ENCODE measurements around the gene KLHL6. TPM values are rescaled to one million over a fixed set of nuclear protein-coding genes. Genes with fewer than 3 reads are reported as not detected.
"Not testable (repeated sequence)": the region's sequence is repeated elsewhere in the genome, so short reads cannot be mapped to it uniquely, and the experiment has no call there.

KLHL6 gene
- total RNA-seq, 4 donors from 2014 or later: 2.1 to 4.5 (median 3.0) TPM

DNA sequence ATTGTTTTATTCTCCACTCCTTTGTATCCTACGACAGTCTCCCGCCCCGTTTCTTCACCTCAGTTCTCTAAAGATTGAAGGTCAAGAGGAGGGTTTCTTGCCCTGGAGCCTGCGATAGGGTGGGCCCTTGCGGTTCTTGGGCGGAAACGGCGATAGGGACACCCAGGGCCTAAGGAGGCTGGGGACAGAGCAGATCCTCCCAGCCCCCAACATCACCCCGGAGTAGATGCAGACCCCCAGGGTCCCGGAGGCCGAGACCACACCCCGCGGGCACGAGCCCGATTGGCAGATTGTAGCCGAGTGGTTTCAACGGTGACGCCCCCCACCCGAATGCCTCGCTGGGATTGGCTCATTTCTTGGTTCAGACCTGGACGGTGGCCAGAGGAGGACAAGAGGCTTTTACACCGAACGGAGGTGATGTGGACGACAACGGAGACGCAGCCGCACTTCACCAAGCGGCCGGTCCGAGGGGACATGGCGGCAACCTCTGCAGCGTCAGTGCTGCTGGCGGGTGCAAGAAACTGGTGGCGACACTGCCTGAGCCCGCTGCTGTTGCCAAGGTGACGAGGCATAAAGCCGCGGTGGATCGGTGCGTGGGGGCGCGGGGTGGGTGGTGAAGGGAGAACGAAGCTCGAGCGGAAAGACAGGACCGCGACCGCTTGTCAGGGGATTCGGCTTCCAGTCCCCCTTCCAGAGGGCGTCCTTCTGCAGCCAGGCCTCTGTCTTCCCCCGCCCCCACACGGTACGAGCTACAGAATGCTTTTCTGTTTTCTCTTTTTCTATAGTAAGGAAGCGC, 108.1 kb downstream of the KLHL6 start:
- peaks cover 0 to 28% (median 4%) of the 10 kb centered on the region in 4 donors for H3K4me1 ChIP-seq
- WGBS, 2 donors: 1 to 2% methylated on average over 27 to 45 of the region's 54 CpGs
- H3K4me3 ChIP-seq: peak overlapping the region; percentile 52 to 80 (median 72)
- H3K9me3 ChIP-seq: peaks cover 0 to 15% (median 3%) of the 10 kb centered on the region in 4 donors
- peak; percentile 9 to 45 for TF ChIP-seq POLR2A (IDR thresholded peaks at IDR 0.05)
- TF ChIP-seq EP300 (IDR thresholded peaks at IDR 0.05): peak in 1 of 2 donors; percentile 84
- peak in 1 of 5 experiments; percentile 13 for TF ChIP-seq CTCF (IDR thresholded peaks at IDR 0.05)
- H3K36me3 ChIP-seq: peaks cover 0 to 6% (median 0%) of the 10 kb centered on the region in 3 donors
- H3K27me3 ChIP-seq: no peaks in the 10 kb centered on the region
- H3K27ac ChIP-seq: peak overlapping the region; percentile 53 to 90 (median 84)
- peak; percentile 64 to 77 for DNase-seq (ENCODE audit: low spot score in 2 of 2)

GRCh38 chr3:183446838-183447205, 108.7 kb downstream of the KLHL6 start:
- peaks cover 0 to 17% (median 3%) of the 10 kb centered on the region in 4 donors for H3K9me3 ChIP-seq
- H3K27me3 ChIP-seq: no peaks in the 10 kb centered on the region
- DNase-seq (ENCODE audit: low spot score in 2 of 2): no peak
- peak overlapping the region; percentile 53 to 90 (median 84) for H3K27ac ChIP-seq
- H3K4me3 ChIP-seq: peak overlapping the region; percentile 52 to 80 (median 72)
- H3K4me1 ChIP-seq: peaks cover 0 to 28% (median 4%) of the 10 kb centered on the region in 4 donors
- peaks cover 0 to 2% (median 0%) of the 10 kb centered on the region in 3 donors for H3K36me3 ChIP-seq
- no peak for TF ChIP-seq CTCF (IDR thresholded peaks at IDR 0.05)
- WGBS, 2 donors: 94 to 100% methylated on average over 2 of the region's 2 CpGs

- Histone ChIP-seq H3K4me1 (peaks cover 0 to 24% (median 4%) of the 10 kb centered on the region in 4 donors), H3K9me3 (peaks cover 0 to 17% (median 3%) of the 10 kb centered on the region in 4 donors), H3K4me3 (no peak overlapping the region), H3K27ac (no peak overlapping the region), H3K27me3 (no peaks in the 10 kb centered on the region), H3K36me3 (no peaks in the 10 kb centered on the region)
- no peak for DNase-seq (ENCODE audit: low spot score in 2 of 2)
- 89 to 97% methylated on average over 1 of the region's 1 CpG for WGBS, 2 donors
- TF ChIP-seq EP300 (IDR thresholded peaks at IDR 0.05) (no peak), CTCF (IDR thresholded peaks at IDR 0.05) (no peak), POLR2A (IDR thresholded peaks at IDR 0.05) (no peak)
These were observed 110.8 kb downstream of the KLHL6 start for GRCh38 chr3:183444748-183445147.

GRCh38 chr3:183443395-183444385, 111.8 kb downstream of the KLHL6 start:
- TF ChIP-seq POLR2A (IDR thresholded peaks at IDR 0.05): no peak
- no peaks in the 10 kb centered on the region for H3K27me3 ChIP-seq
- H3K4me1 ChIP-seq: peaks cover 0 to 13% (median 4%) of the 10 kb centered on the region in 4 donors
- no peak overlapping the region for H3K27ac ChIP-seq
- H3K4me3 ChIP-seq: no peak overlapping the region
- 84 to 88% methylated on average over 10 of the region's 10 CpGs for WGBS, 2 donors
- H3K36me3 ChIP-seq: no peaks in the 10 kb centered on the region
- H3K9me3 ChIP-seq: peaks cover 0 to 17% (median 3%) of the 10 kb centered on the region in 4 donors
- no peak for DNase-seq (ENCODE audit: low spot score in 2 of 2)

GRCh38 chr3:183442994-183443393, 112.5 kb downstream of the KLHL6 start:
- Histone ChIP-seq H3K27me3 (no peaks in the 10 kb centered on the region), H3K27ac (no peak overlapping the region), H3K36me3 (no peaks in the 10 kb centered on the region), H3K9me3 (peaks cover 0 to 17% (median 3%) of the 10 kb centered on the region in 4 donors), H3K4me1 (peaks cover 0 to 6% (median under 1%) of the 10 kb centered on the region in 4 donors), H3K4me3 (no peak overlapping the region)
- no peak for DNase-seq (ENCODE audit: low spot score in 2 of 2)
- TF ChIP-seq POLR2A (IDR thresholded peaks at IDR 0.05): no peak
- TF ChIP-seq CTCF (IDR thresholded peaks at IDR 0.05): no peak
- TF ChIP-seq EP300 (IDR thresholded peaks at IDR 0.05): no peak
- WGBS, 2 donors: 76 to 77% methylated on average over 1 of the region's 1 CpG

- not testable (repeated sequence) for H3K36me3 ChIP-seq; H3K4me3 ChIP-seq; H3K4me1 ChIP-seq; H3K27me3 ChIP-seq; H3K27ac ChIP-seq; DNase-seq (ENCODE audit: low spot score in 2 of 2)
- 88 to 95% methylated on average over 3 of the region's 3 CpGs for WGBS, 2 donors
- H3K9me3 ChIP-seq: peaks cover 0 to 17% (median 3%) of the 10 kb centered on the region in 4 donors
These were observed 115.0 kb downstream of the KLHL6 start for GRCh38 chr3:183440521-183440920.

All from tibial nerve (tissue), 4 donors.